Peyer's patch (tissue), 4 donors: ENCODE results near the gene IER3. TPM values are rescaled to one million over a fixed set of nuclear protein-coding genes. Genes with fewer than 3 reads are reported as not detected.
A peak's percentile ranks its signal among the peaks of the same experiment; 100 is the strongest.

ENCODE experiments used
- DNase-seq, 3 donors: peaks; one replicate each; pipeline ENCODE4 v3.0.0-alpha.2; 2017 to 2019
- H3K27ac ChIP-seq, 4 donors: fragments of 200-600 bp; sonication (generic); one replicate each; pipeline ENCODE4 v1.5.1; 2016 to 2019
- H3K27me3 ChIP-seq, 2 donors: fragments of 200-600 bp; sonication (generic); one replicate each; pipeline ENCODE4 v1.5.1; 2019
- H3K36me3 ChIP-seq, 3 donors: fragments of 200-600 bp; sonication (generic); one replicate each; pipeline ENCODE4 v1.5.1; 2016 to 2019
- H3K4me1 ChIP-seq, 4 donors: fragments of 200-600 bp; sonication (generic); one replicate each; pipeline ENCODE4 v1.5.1; 2016 to 2019
- H3K4me3 ChIP-seq, 4 donors: fragments of 200-600 bp; sonication (generic); 1 replicate in 3 of 4; 2 replicates in 1 of 4; pipeline ENCODE4 v1.5.1; 2016 to 2019; ENCODE audit warnings: mild to moderate bottlenecking in 1 of 4
- H3K9me3 ChIP-seq, 4 donors: fragments of 200-600 bp; sonication (generic); one replicate each; pipeline ENCODE4 v1.5.1; 2016 to 2019; ENCODE audit warnings: mild to moderate bottlenecking in 1 of 4
- CTCF ChIP-seq, 6 experiments: fragments of 450-650 bp in 4 of 6; fragments of 200-600 bp in 2 of 6; sonication (generic) in 1 of 6; IDR thresholded peaks; one replicate each; pipeline ENCODE4 v1.5.1; 2017 to 2019; ENCODE audit warnings: antibody characterized with exemption in 6 of 6, mild to moderate bottlenecking in 3 of 6, moderate library complexity in 1 of 6
- POLR2A ChIP-seq, 2 donors: fragments of 450-650 bp; IDR thresholded peaks; one replicate each; pipeline ENCODE4 v1.5.1; 2017; ENCODE audit warnings: antibody characterized with exemption in 2 of 2, mild to moderate bottlenecking in 2 of 2, moderate library complexity in 2 of 2
- total RNA-seq, 4 donors: library from RNA; depleted of rRNA; stranded (reverse); fragments of >200 nt; gene quantifications; one replicate each; pipeline ENCODE4 v1.1.0, GENCODE V29; 2016

Gene IER3
- total RNA-seq, 4 donors from 2014 or later: 6.7 to 16.4 (median 13.2) TPM

- no peaks in the 10 kb centered on the region for H3K27me3 ChIP-seq
- H3K27ac ChIP-seq: peak overlapping the region in 1 of 4 donors; percentile 25
- no peak overlapping the region for H3K4me3 ChIP-seq
- TF ChIP-seq POLR2A (IDR thresholded peaks at IDR 0.05): no peak
- TF ChIP-seq CTCF (IDR thresholded peaks at IDR 0.05): no peak
- peaks cover 0 to 8% (median 3%) of the 10 kb centered on the region in 4 donors for H3K4me1 ChIP-seq
- no peak for DNase-seq
- H3K36me3 ChIP-seq: peaks cover 0 to 40% (median 0%) of the 10 kb centered on the region in 3 donors
- no peaks in the 10 kb centered on the region for H3K9me3 ChIP-seq
These were observed 32.5 kb downstream of the IER3 start for GRCh38 chr6:30711758-30712380.

- no peak overlapping the region for H3K27ac ChIP-seq
- no peaks in the 10 kb centered on the region for H3K4me1 ChIP-seq
- H3K27me3 ChIP-seq: no peaks in the 10 kb centered on the region
- peaks cover 0 to 39% (median 0%) of the 10 kb centered on the region in 3 donors for H3K36me3 ChIP-seq
- no peak for DNase-seq
- no peak for TF ChIP-seq CTCF (IDR thresholded peaks at IDR 0.05)
- no peak for TF ChIP-seq POLR2A (IDR thresholded peaks at IDR 0.05)
- no peak overlapping the region for H3K4me3 ChIP-seq
- H3K9me3 ChIP-seq: no peaks in the 10 kb centered on the region
These were observed 35.1 kb downstream of the IER3 start for GRCh38 chr6:30709101-30709868.

DNA sequence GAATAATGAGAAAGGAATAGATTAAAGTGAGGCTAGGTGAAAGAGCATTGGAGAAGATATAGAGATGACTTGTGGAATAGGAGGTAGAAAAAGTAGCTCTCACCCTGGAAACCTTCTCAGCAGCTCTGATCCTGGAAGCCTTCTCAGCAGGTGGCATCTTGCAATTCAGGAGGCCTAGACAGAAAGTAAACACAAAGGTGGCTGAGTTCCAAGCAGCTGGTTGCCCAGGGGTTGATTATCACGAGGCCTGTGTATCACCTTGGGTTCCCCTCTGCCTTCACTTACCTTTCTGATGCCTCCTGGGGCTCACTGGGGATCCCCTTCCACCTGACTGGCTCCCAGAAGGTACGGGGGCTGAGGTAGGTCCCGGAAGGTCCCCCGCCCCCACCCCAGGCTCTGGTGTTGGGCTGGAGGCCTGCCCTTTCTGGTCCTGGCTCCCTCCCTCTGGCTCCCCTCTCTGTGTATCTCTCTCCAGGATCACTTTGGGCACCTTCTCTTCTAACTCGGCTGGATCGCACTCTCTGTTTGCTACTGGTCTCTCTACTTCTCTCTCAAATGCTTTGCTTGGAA lies 37.0 kb downstream of the IER3 start:
- no peak for TF ChIP-seq CTCF (IDR thresholded peaks at IDR 0.05)
- no peak for TF ChIP-seq POLR2A (IDR thresholded peaks at IDR 0.05)
- no peak for DNase-seq
- no peaks in the 10 kb centered on the region for H3K9me3 ChIP-seq
- H3K4me1 ChIP-seq: no peaks in the 10 kb centered on the region
- H3K36me3 ChIP-seq: peaks cover 0 to 19% (median 0%) of the 10 kb centered on the region in 3 donors
- no peak overlapping the region for H3K27ac ChIP-seq
- no peak overlapping the region for H3K4me3 ChIP-seq
- H3K27me3 ChIP-seq: no peaks in the 10 kb centered on the region

DNA sequence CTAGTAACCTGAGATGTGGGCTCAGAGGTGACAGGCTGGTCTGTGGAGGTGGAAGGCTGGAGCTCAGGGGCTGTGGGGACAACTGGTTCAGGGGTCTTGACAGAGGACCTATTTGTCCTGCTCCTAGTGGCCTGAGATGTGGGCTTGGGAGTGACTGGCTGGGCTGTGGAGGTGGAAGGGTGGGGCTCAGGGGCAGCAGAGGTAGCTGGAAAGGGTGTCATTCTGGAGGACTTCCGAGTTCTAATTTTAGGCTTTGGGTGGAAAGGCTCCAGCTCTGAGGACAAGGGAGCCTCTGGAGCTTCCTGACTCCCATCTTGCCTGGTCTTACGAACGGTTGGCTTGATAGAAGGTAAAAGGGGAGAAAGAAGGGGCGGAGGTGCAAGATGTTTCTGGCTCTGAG lies 38.7 kb downstream of the IER3 start:
- H3K4me1 ChIP-seq: no peaks in the 10 kb centered on the region
- TF ChIP-seq CTCF (IDR thresholded peaks at IDR 0.05) (no peak), POLR2A (IDR thresholded peaks at IDR 0.05) (no peak)
- H3K36me3 ChIP-seq: peaks cover 0 to 5% (median 0%) of the 10 kb centered on the region in 3 donors
- no peak for DNase-seq
- no peak overlapping the region for H3K27ac ChIP-seq
- H3K9me3 ChIP-seq: no peaks in the 10 kb centered on the region
- H3K4me3 ChIP-seq: no peak overlapping the region
- no peaks in the 10 kb centered on the region for H3K27me3 ChIP-seq

DNA sequence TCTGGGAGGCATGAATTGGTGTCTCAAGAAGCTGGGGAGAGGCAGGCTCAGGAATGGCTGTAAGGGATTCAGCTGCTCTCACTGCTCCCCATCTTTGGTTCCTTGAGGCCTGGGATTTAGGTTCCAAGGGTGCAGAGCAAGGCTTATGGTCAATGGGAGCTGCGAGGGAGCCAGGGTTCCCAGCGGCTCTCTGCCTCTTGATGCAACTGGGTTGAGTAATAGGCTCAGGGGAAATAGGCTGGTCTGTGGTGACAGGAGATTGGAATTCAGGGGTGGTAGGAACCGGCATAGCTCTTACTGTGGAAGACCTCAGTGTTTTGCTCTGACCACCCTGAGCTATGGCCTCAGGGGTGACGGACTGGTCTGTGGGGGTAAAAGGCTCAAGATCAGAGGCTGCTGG lies 40.5 kb downstream of the IER3 start:
- H3K27me3 ChIP-seq: no peaks in the 10 kb centered on the region
- no peaks in the 10 kb centered on the region for H3K9me3 ChIP-seq
- no peaks in the 10 kb centered on the region for H3K36me3 ChIP-seq
- H3K4me1 ChIP-seq: no peaks in the 10 kb centered on the region
- H3K27ac ChIP-seq: no peak overlapping the region
- no peak for DNase-seq
- no peak overlapping the region for H3K4me3 ChIP-seq
- no peak for TF ChIP-seq CTCF (IDR thresholded peaks at IDR 0.05)
- no peak for TF ChIP-seq POLR2A (IDR thresholded peaks at IDR 0.05)
